Smooth muscle cell (in vitro differentiated cells): ENCODE measurements around the gene SFI1. TPM values are rescaled to one million over a fixed set of nuclear protein-coding genes. Genes with fewer than 3 reads are reported as not detected.

Experiments
- DNase-seq: peaks from one replicate; lab custom pipeline; 2025; ENCODE audit not compliant: unreplicated experiment; lab: John Stamatoyannopoulos, UW
- H2AFZ ChIP-seq: fragments of 200-600 bp; sonication (generic); 2 replicates; pipeline ENCODE4 v1.6.0; 2016; ENCODE audit warnings: antibody characterized with exemption, low read depth, mild to moderate bottlenecking
- H3F3A ChIP-seq: fragments of 200-600 bp; sonication (generic); 2 replicates; pipeline ENCODE4 v1.6.0; 2017; ENCODE audit warnings: antibody characterized with exemption, low read depth
- H3K27ac ChIP-seq: fragments of 200-600 bp; sonication (generic); 2 replicates; pipeline ENCODE4 v1.5.1; 2016; ENCODE audit warnings: low read depth, mild to moderate bottlenecking
- H3K27me3 ChIP-seq: fragments of 200-600 bp; sonication (generic); 2 replicates; pipeline ENCODE4 v1.6.1; 2016; ENCODE audit warnings: low read depth, mild to moderate bottlenecking
- H3K36me3 ChIP-seq: fragments of 200-600 bp; sonication (generic); 2 replicates; pipeline ENCODE4 v1.5.1; 2016; ENCODE audit warnings: low read depth
- H3K4me1 ChIP-seq: fragments of 200-600 bp; sonication (generic); 2 replicates; pipeline ENCODE4 v1.5.1; 2016; ENCODE audit warnings: low read depth
- H3K4me2 ChIP-seq: fragments of 200-600 bp; sonication (generic); 2 replicates; pipeline ENCODE4 v1.6.0; 2016; ENCODE audit warnings: mild to moderate bottlenecking
- H3K4me3 ChIP-seq: fragments of 200-600 bp; sonication (generic); 2 replicates; pipeline ENCODE4 v1.5.1; 2016; ENCODE audit warnings: mild to moderate bottlenecking
- H3K79me2 ChIP-seq: fragments of 200-600 bp; sonication (generic); 2 replicates; pipeline ENCODE4 v1.6.0; 2016; ENCODE audit warnings: low read depth, mild to moderate bottlenecking
- H3K9ac ChIP-seq: fragments of 200-600 bp; sonication (generic); 2 replicates; pipeline ENCODE4 v1.6.0; 2016; ENCODE audit warnings: low read depth
- H3K9me3 ChIP-seq: fragments of 200-600 bp; sonication (generic); replicated peaks from 2 replicates; pipeline ENCODE4 v1.5.1; 2016; ENCODE audit warnings: low read depth
- H4K20me1 ChIP-seq: fragments of 200-600 bp; sonication (generic); 2 replicates; pipeline ENCODE4 v1.6.0; 2016; ENCODE audit warnings: low read depth
- CTCF ChIP-seq: fragments of 200-600 bp; sonication (generic); IDR thresholded peaks from 2 replicates; pipeline ENCODE4 v1.5.1; 2017; ENCODE audit warnings: borderline replicate concordance, mild to moderate bottlenecking, antibody characterized with exemption; ENCODE audit not compliant: insufficient read depth, poor library complexity, severe bottlenecking
- WGBS: methylation state at CpG from one replicate; pipeline ENCODE4 v1.1.7; 2016; ENCODE audit warnings: low lambda C conversion rate; 5-methylcytosine and 5-hydroxymethylcytosine counted together
- polyA plus RNA-seq: library from polyadenylated mRNA; unstranded; fragments of >200 nt; fragmentation: Nextera tagmentation; extraction: Ambion mirVana; gene quantifications from 2 replicates; pipeline ENCODE4 v1.2.1, GENCODE V29; 2016
- total RNA-seq: library from RNA; depleted of rRNA; stranded (reverse); fragments of >200 nt; gene quantifications from 2 replicates; pipeline ENCODE4 v1.2.3, GENCODE V29; 2014

The SFI1 gene
- total and polyA plus RNA-seq, 2 experiments from 2014 or later, result 8.7 to 26.9 TPM

GRCh38 chr22:31465307-31465706, 31.0 kb upstream of the SFI1 start:
- H3K79me2 ChIP-seq, result peaks cover 16% of the 10 kb centered on the region
- no peak for DNase-seq
- H3K4me1 ChIP-seq, result no peaks in the 10 kb centered on the region
- WGBS, result 100% methylated on average over 2 of the region's 2 CpGs
- no peak overlapping the region for H3K9ac ChIP-seq
- H3F3A ChIP-seq, result no peaks in the 10 kb centered on the region
- no peak overlapping the region for H3K4me2 ChIP-seq
- peaks cover 22% of the 10 kb centered on the region for H4K20me1 ChIP-seq
- peaks cover 31% of the 10 kb centered on the region for H3K36me3 ChIP-seq
- H3K4me3 ChIP-seq, result no peak overlapping the region
- no peak overlapping the region for H2AFZ ChIP-seq
- no peak overlapping the region for H3K27ac ChIP-seq
- H3K27me3 ChIP-seq, result no peaks in the 10 kb centered on the region
- no peak for TF ChIP-seq CTCF
- H3K9me3 ChIP-seq, result no peaks in the 10 kb centered on the region

GRCh38 chr22:31474743-31475142, 21.6 kb upstream of the SFI1 start:
- Histone ChIP-seq H4K20me1 (peaks cover 61% of the 10 kb centered on the region), H3K36me3 (peaks cover 15% of the 10 kb centered on the region), H3F3A (no peaks in the 10 kb centered on the region), H2AFZ (no peak overlapping the region), H3K27me3 (no peaks in the 10 kb centered on the region), H3K4me1 (no peaks in the 10 kb centered on the region), H3K79me2 (peaks cover 69% of the 10 kb centered on the region), H3K4me2 (no peak overlapping the region), H3K4me3 (no peak overlapping the region), H3K9me3 (no peaks in the 10 kb centered on the region), H3K9ac (no peak overlapping the region), H3K27ac (no peak overlapping the region)
- TF ChIP-seq CTCF, result no peak
- no peak for DNase-seq
- WGBS, result 92% methylated on average over 2 of the region's 2 CpGs

- TF ChIP-seq CTCF, result no peak
- no peaks in the 10 kb centered on the region for H3K9me3 ChIP-seq
- H2AFZ ChIP-seq, result no peak overlapping the region
- no peak overlapping the region for H3K4me2 ChIP-seq
- no peak for DNase-seq
- no peaks in the 10 kb centered on the region for H3F3A ChIP-seq
- H3K27me3 ChIP-seq, result no peaks in the 10 kb centered on the region
- H3K4me1 ChIP-seq, result no peaks in the 10 kb centered on the region
- peaks cover 72% of the 10 kb centered on the region for H3K79me2 ChIP-seq
- no peak overlapping the region for H3K27ac ChIP-seq
- H3K4me3 ChIP-seq, result no peak overlapping the region
- H3K36me3 ChIP-seq, result peaks cover 15% of the 10 kb centered on the region
- 99% methylated on average over 3 of the region's 3 CpGs for WGBS
- H4K20me1 ChIP-seq, result peaks cover 66% of the 10 kb centered on the region
- H3K9ac ChIP-seq, result no peak overlapping the region
Observed at GRCh38 chr22:31475800-31476199, 20.5 kb upstream of the SFI1 start.

- no peak for TF ChIP-seq CTCF
- H3K27me3 ChIP-seq, result no peaks in the 10 kb centered on the region
- no peak overlapping the region for H3K9ac ChIP-seq
- WGBS, result 96% methylated on average over 4 of the region's 4 CpGs
- no peak overlapping the region for H3K4me2 ChIP-seq
- H3K36me3 ChIP-seq, result peaks cover 11% of the 10 kb centered on the region
- H4K20me1 ChIP-seq, result peaks cover 81% of the 10 kb centered on the region
- H3K79me2 ChIP-seq, result peaks cover 76% of the 10 kb centered on the region
- no peaks in the 10 kb centered on the region for H3K9me3 ChIP-seq
- no peak overlapping the region for H3K4me3 ChIP-seq
- no peak for DNase-seq
- H2AFZ ChIP-seq, result no peak overlapping the region
- no peaks in the 10 kb centered on the region for H3K4me1 ChIP-seq
- H3K27ac ChIP-seq, result no peak overlapping the region
- H3F3A ChIP-seq, result no peaks in the 10 kb centered on the region
Observed at GRCh38 chr22:31477329-31477728, 19.0 kb upstream of the SFI1 start.
